H1 (cell line): ENCODE results near the gene MACROD1. TPM values are rescaled to one million over a fixed set of nuclear protein-coding genes. Genes with fewer than 3 reads are reported as not detected.

Source experiments
- EZH2 ChIP-seq: fragments of 200-600 bp; sonication (generic); IDR thresholded peaks from 2 replicates; pipeline ENCODE4 v1.7.1; 2012; ENCODE audit warnings: low read depth, mild to moderate bottlenecking, moderate library complexity, low read length, inconsistent platforms; ENCODE audit not compliant: severe bottlenecking
- HDAC6 ChIP-seq: IDR thresholded peaks from one replicate; pipeline ENCODE4 v1.7.1; 2012; ENCODE audit warnings: low read depth, mild to moderate bottlenecking, inconsistent platforms, low read length, moderate library complexity
- RFX5 ChIP-seq: IDR thresholded peaks from 2 replicates; pipeline ENCODE4 v1.6.1; 2011; ENCODE audit warnings: low read depth, low read length, improper control_type of control experiment, borderline replicate concordance
- polyA plus RNA-seq, 7 experiments: library from polyadenylated mRNA; depleted of rRNA in 3 of 7; stranded (reverse) in 5 of 7; unstranded in 2 of 7; fragments of >200 nt in 5 of 7; fragments of 200-250 nt in 2 of 7; gene quantifications; 1 replicate in 5 of 7; 2 replicates in 1 of 7; 4 replicates in 1 of 7; pipeline versions ENCODE4 v1.2.1 to v1.2.3, GENCODE V29; 2011 to 2013; ENCODE audit warnings: missing spikeins in 2 of 7, mixed read lengths in 2 of 7
- total RNA-seq: library from RNA; stranded (reverse); fragmentation: NEBNext Ultra II Directional; extraction: Animal tissue kit (Norgen Biotek cat#: 25700); gene quantifications from 2 replicates; pipeline ENCODE4 v1.2.1, GENCODE V29; 2021

The MACROD1 gene
- total and polyA plus RNA-seq, 2 of the 8 experiments (the other 6 are each of a cell fraction or from before 2014, with no cell fraction given), result 19.5 to 34.1 TPM

- TF ChIP-seq HDAC6, result no peak
- TF ChIP-seq RFX5, result no peak
- TF ChIP-seq EZH2, result no peak
Measured at GRCh38 chr11:64136765-64137441, 29.0 kb downstream of the MACROD1 start (continued).
